Measurements from ENCODE around the gene HMCN2.

DNA sequence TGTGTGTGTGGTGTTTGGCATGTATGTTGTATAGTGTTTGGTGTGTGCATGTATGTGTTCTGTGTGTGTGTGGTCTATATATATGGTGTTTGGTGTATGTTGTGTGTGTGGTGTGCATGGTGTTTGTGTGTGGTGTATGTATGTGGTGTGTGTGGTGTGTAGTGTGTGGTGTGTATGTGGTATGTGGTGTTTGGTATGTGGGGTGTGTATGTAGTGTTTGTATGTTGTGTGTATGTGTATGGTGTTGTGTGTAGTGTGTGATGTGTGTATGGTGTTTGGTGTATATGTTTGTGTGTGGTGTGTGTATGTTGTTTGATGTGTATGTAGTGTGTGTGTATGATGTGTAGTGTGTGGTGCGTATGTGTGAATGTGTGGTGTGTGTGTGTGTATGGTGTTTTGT, 78.8 kb downstream of the HMCN2 start:
- TF ChIP-seq POLR2A (IDR thresholded peaks at IDR 0.05; ENCODE audit: low read depth, low read length) (no peak), FOS (IDR thresholded peaks at IDR 0.05; ENCODE audit: borderline replicate concordance, insufficient read depth, low read length) (no peak), JUN (IDR thresholded peaks at IDR 0.05; ENCODE audit: borderline replicate concordance, insufficient read depth, insufficient read length, low read depth) (no peak), EZH2 (IDR thresholded peaks at IDR 0.05; ENCODE audit: borderline replicate concordance, low read depth, low read length, severe bottlenecking) (no peak), MYC (IDR thresholded peaks at IDR 0.05; ENCODE audit: low read depth, low read length) (no peak), POLR2AphosphoS5 (IDR thresholded peaks at IDR 0.05; ENCODE audit: insufficient read depth, low read depth, low read length) (no peak)
- TF ChIP-seq, protein P1, sequence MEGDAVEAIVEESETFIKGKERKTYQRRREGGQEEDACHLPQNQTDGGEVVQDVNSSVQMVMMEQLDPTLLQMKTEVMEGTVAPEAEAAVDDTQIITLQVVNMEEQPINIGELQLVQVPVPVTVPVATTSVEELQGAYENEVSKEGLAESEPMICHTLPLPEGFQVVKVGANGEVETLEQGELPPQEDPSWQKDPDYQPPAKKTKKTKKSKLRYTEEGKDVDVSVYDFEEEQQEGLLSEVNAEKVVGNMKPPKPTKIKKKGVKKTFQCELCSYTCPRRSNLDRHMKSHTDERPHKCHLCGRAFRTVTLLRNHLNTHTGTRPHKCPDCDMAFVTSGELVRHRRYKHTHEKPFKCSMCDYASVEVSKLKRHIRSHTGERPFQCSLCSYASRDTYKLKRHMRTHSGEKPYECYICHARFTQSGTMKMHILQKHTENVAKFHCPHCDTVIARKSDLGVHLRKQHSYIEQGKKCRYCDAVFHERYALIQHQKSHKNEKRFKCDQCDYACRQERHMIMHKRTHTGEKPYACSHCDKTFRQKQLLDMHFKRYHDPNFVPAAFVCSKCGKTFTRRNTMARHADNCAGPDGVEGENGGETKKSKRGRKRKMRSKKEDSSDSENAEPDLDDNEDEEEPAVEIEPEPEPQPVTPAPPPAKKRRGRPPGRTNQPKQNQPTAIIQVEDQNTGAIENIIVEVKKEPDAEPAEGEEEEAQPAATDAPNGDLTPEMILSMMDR (IDR thresholded peaks at IDR 0.05; ENCODE audit: extremely low read depth in 1 of 2, insufficient read depth in 1 of 2, low read depth in 1 of 2, low read length in 2 of 2) = no peak
